ENCODE measurements around the gene MGME1. TPM values are rescaled to one million over a fixed set of nuclear protein-coding genes. Genes with fewer than 3 reads are reported as not detected.

MGME1 gene
- total RNA-seq, 1 donor from 2014 or later: 38.5 TPM

DNA sequence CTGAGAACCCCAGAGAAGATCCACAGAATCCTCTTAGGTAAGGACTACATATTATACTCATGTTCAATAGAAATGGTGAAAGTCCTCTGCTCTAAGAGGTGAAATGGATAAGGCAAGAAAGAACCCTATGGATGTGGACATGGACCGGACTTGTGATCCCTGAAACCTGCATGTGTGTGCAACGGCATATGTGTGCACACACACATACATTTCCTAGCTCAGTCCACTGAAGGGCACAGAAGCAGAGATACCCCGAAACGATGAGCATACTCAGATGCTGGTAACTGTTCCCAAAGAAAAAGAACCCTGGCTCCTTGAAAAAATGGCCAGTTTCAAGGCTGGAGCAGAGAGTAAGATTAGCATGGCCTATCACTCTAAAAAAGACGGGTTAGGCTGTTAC, 22.8 kb upstream of the MGME1 start:
- Mint-ChIP-seq H3K27me3 (ENCODE audit: unreplicated experiment) (no peaks in the 10 kb centered on the region), H3K36me3 (ENCODE audit: unreplicated experiment) (peaks cover 79% of the 10 kb centered on the region), H3K4me3 (ENCODE audit: unreplicated experiment) (no peak overlapping the region), H3K27ac (ENCODE audit: unreplicated experiment) (no peak overlapping the region), H3K4me1 (ENCODE audit: unreplicated experiment) (peaks cover 3% of the 10 kb centered on the region), H3K9me3 (ENCODE audit: unreplicated experiment) (no peaks in the 10 kb centered on the region)
- DNase-seq (ENCODE audit: extremely low spot score, unreplicated experiment): no peak
- TF ChIP-seq, protein P1, sequence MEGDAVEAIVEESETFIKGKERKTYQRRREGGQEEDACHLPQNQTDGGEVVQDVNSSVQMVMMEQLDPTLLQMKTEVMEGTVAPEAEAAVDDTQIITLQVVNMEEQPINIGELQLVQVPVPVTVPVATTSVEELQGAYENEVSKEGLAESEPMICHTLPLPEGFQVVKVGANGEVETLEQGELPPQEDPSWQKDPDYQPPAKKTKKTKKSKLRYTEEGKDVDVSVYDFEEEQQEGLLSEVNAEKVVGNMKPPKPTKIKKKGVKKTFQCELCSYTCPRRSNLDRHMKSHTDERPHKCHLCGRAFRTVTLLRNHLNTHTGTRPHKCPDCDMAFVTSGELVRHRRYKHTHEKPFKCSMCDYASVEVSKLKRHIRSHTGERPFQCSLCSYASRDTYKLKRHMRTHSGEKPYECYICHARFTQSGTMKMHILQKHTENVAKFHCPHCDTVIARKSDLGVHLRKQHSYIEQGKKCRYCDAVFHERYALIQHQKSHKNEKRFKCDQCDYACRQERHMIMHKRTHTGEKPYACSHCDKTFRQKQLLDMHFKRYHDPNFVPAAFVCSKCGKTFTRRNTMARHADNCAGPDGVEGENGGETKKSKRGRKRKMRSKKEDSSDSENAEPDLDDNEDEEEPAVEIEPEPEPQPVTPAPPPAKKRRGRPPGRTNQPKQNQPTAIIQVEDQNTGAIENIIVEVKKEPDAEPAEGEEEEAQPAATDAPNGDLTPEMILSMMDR (IDR thresholded peaks at IDR 0.05): no peak

GRCh38 chr20:17946572-17947473, 22.0 kb upstream of the MGME1 start:
- Mint-ChIP-seq H3K4me1 (ENCODE audit: unreplicated experiment) (peaks cover under 1% of the 10 kb centered on the region), H3K9me3 (ENCODE audit: unreplicated experiment) (no peaks in the 10 kb centered on the region), H3K27ac (ENCODE audit: unreplicated experiment) (no peak overlapping the region), H3K36me3 (ENCODE audit: unreplicated experiment) (peaks cover 80% of the 10 kb centered on the region), H3K4me3 (ENCODE audit: unreplicated experiment) (no peak overlapping the region), H3K27me3 (ENCODE audit: unreplicated experiment) (no peaks in the 10 kb centered on the region)
- no peak for DNase-seq (ENCODE audit: extremely low spot score, unreplicated experiment)
- TF ChIP-seq, protein P1 (IDR thresholded peaks at IDR 0.05): no peak

GRCh38 chr20:17947474-17947815, 21.4 kb upstream of the MGME1 start:
- TF ChIP-seq, protein P1 (IDR thresholded peaks at IDR 0.05): no peak
- H3K4me1 Mint-ChIP-seq (ENCODE audit: unreplicated experiment): no peaks in the 10 kb centered on the region

DNA sequence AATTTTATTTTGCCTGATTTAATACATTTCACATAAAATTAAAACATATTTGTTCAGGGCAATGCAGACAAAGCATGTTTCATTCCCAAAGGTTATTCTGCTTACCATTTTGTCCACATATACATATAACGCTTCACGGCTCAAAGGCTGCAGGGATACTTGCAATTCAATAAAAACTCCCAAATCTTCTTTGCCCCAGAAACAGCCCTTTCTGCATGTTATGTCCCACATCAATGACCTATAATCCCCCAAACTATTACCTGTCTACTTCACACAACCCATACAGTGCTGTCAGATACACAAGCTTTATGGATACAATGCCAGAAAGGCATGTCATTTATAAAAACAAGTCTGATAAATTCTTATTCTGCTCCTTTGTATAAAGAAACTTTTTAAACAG, 20.4 kb upstream of the MGME1 start:
- Mint-ChIP-seq H3K36me3 (ENCODE audit: unreplicated experiment) (peaks cover 87% of the 10 kb centered on the region), H3K4me3 (ENCODE audit: unreplicated experiment) (no peak overlapping the region), H3K27ac (ENCODE audit: unreplicated experiment) (no peak overlapping the region), H3K9me3 (ENCODE audit: unreplicated experiment) (no peaks in the 10 kb centered on the region), H3K4me1 (ENCODE audit: unreplicated experiment) (no peaks in the 10 kb centered on the region), H3K27me3 (ENCODE audit: unreplicated experiment) (no peaks in the 10 kb centered on the region)
- TF ChIP-seq, protein P1 (IDR thresholded peaks at IDR 0.05): no peak
- no peak for DNase-seq (ENCODE audit: extremely low spot score, unreplicated experiment)

More at GRCh38 chr20:17947474-17947815, 21.4 kb upstream of the MGME1 start:
- H3K27me3 Mint-ChIP-seq (ENCODE audit: unreplicated experiment): no peaks in the 10 kb centered on the region
- H3K4me3 Mint-ChIP-seq (ENCODE audit: unreplicated experiment): no peak overlapping the region
- H3K27ac Mint-ChIP-seq (ENCODE audit: unreplicated experiment): no peak overlapping the region
- H3K36me3 Mint-ChIP-seq (ENCODE audit: unreplicated experiment): peaks cover 79% of the 10 kb centered on the region
- no peak for DNase-seq (ENCODE audit: extremely low spot score, unreplicated experiment)
- no peaks in the 10 kb centered on the region for H3K9me3 Mint-ChIP-seq (ENCODE audit: unreplicated experiment)

DNA sequence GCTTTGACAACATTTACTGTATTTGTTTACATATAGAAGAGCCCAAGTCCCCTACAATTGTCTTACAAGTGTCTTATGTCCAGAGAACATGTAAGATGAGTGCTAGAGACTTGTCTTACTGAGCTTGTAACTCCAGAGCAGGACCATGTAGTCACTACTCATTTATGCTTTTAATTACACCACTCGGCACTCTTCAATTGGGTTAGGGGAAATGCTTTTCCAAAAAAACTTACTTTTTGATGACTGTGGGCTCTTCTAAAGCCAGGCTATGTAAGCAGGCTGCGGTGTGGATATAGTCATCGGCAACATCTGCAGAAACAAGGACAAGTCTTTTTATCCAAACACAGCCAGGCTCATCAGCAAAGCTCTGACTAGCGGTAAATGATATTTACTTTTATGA, 18.9 kb upstream of the MGME1 start:
- no peak for DNase-seq (ENCODE audit: extremely low spot score, unreplicated experiment)
- no peak overlapping the region for H3K4me3 Mint-ChIP-seq (ENCODE audit: unreplicated experiment)
- no peaks in the 10 kb centered on the region for H3K27me3 Mint-ChIP-seq (ENCODE audit: unreplicated experiment)
- H3K27ac Mint-ChIP-seq (ENCODE audit: unreplicated experiment): no peak overlapping the region
- TF ChIP-seq, protein P1 (IDR thresholded peaks at IDR 0.05): no peak
- peaks cover 93% of the 10 kb centered on the region for H3K36me3 Mint-ChIP-seq (ENCODE audit: unreplicated experiment)
- H3K9me3 Mint-ChIP-seq (ENCODE audit: unreplicated experiment): no peaks in the 10 kb centered on the region
- H3K4me1 Mint-ChIP-seq (ENCODE audit: unreplicated experiment): peaks cover 3% of the 10 kb centered on the region
